Astrocyte (in vitro differentiated cells and primary cell): ENCODE results near the gene PFDN2. TPM values are rescaled to one million over a fixed set of nuclear protein-coding genes. Genes with fewer than 3 reads are reported as not detected.

ENCODE experiments used
- DNase-seq: peaks from one replicate; pipeline ENCODE4 v3.0.0-alpha.2; 2010; ENCODE audit warnings: low read depth
- FAIRE-seq: peaks from 2 replicates; lab custom pipeline; 2011; peaks lifted over from hg19 to GRCh38; lab: Jason Lieb, UNC
- H2AFZ ChIP-seq: 2 replicates; pipeline ENCODE4 v1.6.0; 2012; ENCODE audit warnings: low read depth, low read length, inconsistent platforms
- H3K27ac ChIP-seq: 2 replicates; pipeline ENCODE4 v1.5.1; 2011; ENCODE audit warnings: low read depth, low read length, inconsistent platforms
- H3K27me3 ChIP-seq: 2 replicates; pipeline ENCODE4 v1.6.0; 2011; ENCODE audit warnings: low read length, inconsistent platforms; ENCODE audit not compliant: insufficient read depth
- H3K36me3 ChIP-seq: 2 replicates; pipeline ENCODE4 v1.5.1; 2011; ENCODE audit warnings: low read length, inconsistent platforms; ENCODE audit not compliant: insufficient read depth
- H3K4me1 ChIP-seq: 2 replicates; pipeline ENCODE4 v1.5.1; 2011; ENCODE audit warnings: low read length, inconsistent platforms; ENCODE audit not compliant: insufficient read depth
- H3K4me2 ChIP-seq: 2 replicates; pipeline ENCODE4 v1.6.0; 2012; ENCODE audit warnings: low read length, inconsistent platforms
- H3K4me3 ChIP-seq: 2 replicates; pipeline ENCODE4 v1.5.1; 2011; ENCODE audit warnings: low read depth, mild to moderate bottlenecking, low read length, inconsistent platforms; ENCODE audit not compliant: insufficient read depth
- H3K79me2 ChIP-seq: 2 replicates; pipeline ENCODE4 v1.6.0; 2012; ENCODE audit warnings: mild to moderate bottlenecking, low read length, inconsistent platforms; ENCODE audit not compliant: insufficient read depth
- H3K9ac ChIP-seq: 2 replicates; pipeline ENCODE4 v1.6.0; 2012; ENCODE audit warnings: mild to moderate bottlenecking, low read length, inconsistent platforms
- H3K9me3 ChIP-seq: 2 replicates; pipeline ENCODE4 v1.5.1; 2012; ENCODE audit warnings: low read depth, mild to moderate bottlenecking, low read length, inconsistent platforms; ENCODE audit not compliant: insufficient read depth
- H4K20me1 ChIP-seq: 2 replicates; pipeline ENCODE4 v1.6.0; 2012; ENCODE audit warnings: low read length, inconsistent platforms; ENCODE audit not compliant: insufficient read depth
- H3K27ac Mint-ChIP-seq: one replicate; pipeline ENCODE4 v1.8.0; 2021; ENCODE audit warnings: mild to moderate bottlenecking, mixed read lengths; ENCODE audit not compliant: unreplicated experiment
- H3K27me3 Mint-ChIP-seq: one replicate; pipeline ENCODE4 v1.8.0; 2021; ENCODE audit warnings: low read depth, mixed read lengths; ENCODE audit not compliant: unreplicated experiment
- H3K36me3 Mint-ChIP-seq: one replicate; pipeline ENCODE4 v1.8.0; 2021; ENCODE audit warnings: low read depth, mixed read lengths; ENCODE audit not compliant: unreplicated experiment
- H3K4me1 Mint-ChIP-seq: one replicate; pipeline ENCODE4 v1.8.0; 2021; ENCODE audit warnings: low read depth, mixed read lengths; ENCODE audit not compliant: unreplicated experiment
- H3K4me3 Mint-ChIP-seq: one replicate; pipeline ENCODE4 v1.8.0; 2021; ENCODE audit warnings: mild to moderate bottlenecking, moderate library complexity, mixed read lengths; ENCODE audit not compliant: unreplicated experiment
- H3K9me3 Mint-ChIP-seq: one replicate; pipeline ENCODE4 v1.8.0; 2021; ENCODE audit warnings: mild to moderate bottlenecking, mixed read lengths; ENCODE audit not compliant: unreplicated experiment
- CTCF ChIP-seq: IDR thresholded peaks from 2 replicates; pipeline ENCODE4 v1.5.1; 2011; ENCODE audit warnings: low read depth, mild to moderate bottlenecking, inconsistent platforms, low read length, moderate library complexity; ENCODE audit not compliant: insufficient read depth
- EZH2 ChIP-seq: IDR thresholded peaks from 2 replicates; pipeline ENCODE4 v1.6.1; 2012; ENCODE audit warnings: mild to moderate bottlenecking, low read length, inconsistent platforms; ENCODE audit not compliant: insufficient read depth
- total RNA-seq: library from RNA; stranded (reverse); gene quantifications from 2 replicates; pipeline ENCODE4 v1.2.1, GENCODE V29; 2021

PFDN2 gene
- total RNA-seq, 1 donor from 2014 or later = 111 TPM

- Histone ChIP-seq H3K4me3 (no peak overlapping the region), H3K36me3 (no peaks in the 10 kb centered on the region), H3K9ac (no peak overlapping the region), H3K27me3 (no peaks in the 10 kb centered on the region), H3K4me2 (no peak overlapping the region), H4K20me1 (peaks cover 7% of the 10 kb centered on the region), H3K9me3 (no peaks in the 10 kb centered on the region), H3K4me1 (peaks cover 27% of the 10 kb centered on the region), H3K79me2 (no peaks in the 10 kb centered on the region), H3K27ac (no peak overlapping the region), H2AFZ (no peak overlapping the region)
- no peaks in the 10 kb centered on the region for H3K9me3 Mint-ChIP-seq
- peaks cover 38% of the 10 kb centered on the region for H3K4me1 Mint-ChIP-seq
- no peaks in the 10 kb centered on the region for H3K27me3 Mint-ChIP-seq
- H3K36me3 Mint-ChIP-seq = no peaks in the 10 kb centered on the region
- no peak for DNase-seq
- H3K27ac Mint-ChIP-seq = no peak overlapping the region
- H3K4me3 Mint-ChIP-seq = no peak overlapping the region
- FAIRE-seq = no peak
- no peak for TF ChIP-seq CTCF
- TF ChIP-seq EZH2 = no peak
Observed at GRCh38 chr1:161094481-161094880, 23.4 kb downstream of the PFDN2 start.

GRCh38 chr1:161092621-161093028 is 25.2 kb downstream of the PFDN2 start:
- Histone ChIP-seq H3K4me2 (peak overlapping the region; percentile 65), H3K4me3 (no peak overlapping the region), H3K79me2 (no peaks in the 10 kb centered on the region), H3K36me3 (no peaks in the 10 kb centered on the region), H3K27me3 (no peaks in the 10 kb centered on the region), H4K20me1 (no peaks in the 10 kb centered on the region), H2AFZ (no peak overlapping the region), H3K9ac (no peak overlapping the region), H3K9me3 (no peaks in the 10 kb centered on the region), H3K4me1 (peaks cover 13% of the 10 kb centered on the region), H3K27ac (no peak overlapping the region)
- H3K27me3 Mint-ChIP-seq = no peaks in the 10 kb centered on the region
- no peak for FAIRE-seq
- TF ChIP-seq EZH2 = no peak
- TF ChIP-seq CTCF = no peak
- H3K36me3 Mint-ChIP-seq = no peaks in the 10 kb centered on the region
- no peaks in the 10 kb centered on the region for H3K9me3 Mint-ChIP-seq
- no peak for DNase-seq
- peak overlapping the region; percentile 12 for H3K4me3 Mint-ChIP-seq
- peak overlapping the region; percentile 53 for H3K27ac Mint-ChIP-seq
- peaks cover 53% of the 10 kb centered on the region for H3K4me1 Mint-ChIP-seq

- Mint-ChIP-seq H3K27me3 (no peaks in the 10 kb centered on the region), H3K4me3 (no peak overlapping the region), H3K9me3 (no peaks in the 10 kb centered on the region), H3K27ac (peak overlapping the region; percentile 53), H3K36me3 (no peaks in the 10 kb centered on the region), H3K4me1 (peaks cover 51% of the 10 kb centered on the region)
- H3K36me3 ChIP-seq = no peaks in the 10 kb centered on the region
- H4K20me1 ChIP-seq = no peaks in the 10 kb centered on the region
- peak overlapping the region; percentile 65 for H3K4me2 ChIP-seq
- H3K9ac ChIP-seq = no peak overlapping the region
- H3K4me1 ChIP-seq = peaks cover 13% of the 10 kb centered on the region
- FAIRE-seq (no peak), DNase-seq (peak; percentile 34)
- no peak overlapping the region for H3K27ac ChIP-seq
- H3K4me3 ChIP-seq = no peak overlapping the region
- no peak overlapping the region for H2AFZ ChIP-seq
- H3K9me3 ChIP-seq = no peaks in the 10 kb centered on the region
- H3K79me2 ChIP-seq = no peaks in the 10 kb centered on the region
- TF ChIP-seq EZH2 (no peak), CTCF (no peak)
- H3K27me3 ChIP-seq = no peaks in the 10 kb centered on the region
Observed at GRCh38 chr1:161091796-161092507, 25.9 kb downstream of the PFDN2 start.
